ENCODE results near the gene EFNA5. TPM values are rescaled to one million over a fixed set of nuclear protein-coding genes. Genes with fewer than 3 reads are reported as not detected.

EFNA5 gene
- polyA plus RNA-seq, 1 of the 3 experiments (the other 2 are of a cell fraction) = 0.81 TPM

- peaks cover 26 to 31% of the 10 kb centered on the region in 2 experiments for H3K4me1 ChIP-seq (ENCODE audit: control insufficient read depth in 1 of 2, insufficient read depth in 2 of 2, low read depth in 1 of 2, low read length in 1 of 2)
- peak overlapping the region; percentile 54; the same call in 1 of the 2 replicates for H2AFZ ChIP-seq (ENCODE audit: low read depth)
- no peaks in the 10 kb centered on the region for H3K9me2 ChIP-seq
- 3% methylated on average over 8 of the region's 8 CpGs for WGBS (ENCODE audit: low lambda C conversion rate)
- H3K4me2 ChIP-seq = peak overlapping the region; percentile 76
- H3K79me2 ChIP-seq (ENCODE audit: insufficient read depth) = no peaks in the 10 kb centered on the region
- peak overlapping the region; percentile 57 for H3K9ac ChIP-seq
- peak overlapping the region; percentile 82 to 94 for H3K27ac ChIP-seq (ENCODE audit: low read depth in 2 of 2, low read length in 1 of 2)
- peaks cover 22% of the 10 kb centered on the region for H3F3A ChIP-seq (replicated peaks; ENCODE audit: insufficient read depth)
- no peaks in the 10 kb centered on the region for H3K9me3 ChIP-seq
- ChIA-PET CTCF (interaction anchor here (1.3 to 3.7 kb wide), 2 partner anchors 12 to 184 kb away, joined by 4 to 12 read pairs; no protein-coding TSS in a partner anchor), POLR2A (no interaction called here)
- H3K36me3 ChIP-seq (replicated peaks in 1 of 2; ENCODE audit: control insufficient read depth in 1 of 2, insufficient read depth in 2 of 2, low read length in 1 of 2) = no peaks in the 10 kb centered on the region
- DNase-seq = peak; percentile 29
- H4K20me1 ChIP-seq (ENCODE audit: insufficient read depth) = no peaks in the 10 kb centered on the region
- peak overlapping the region; percentile 24 to 44; a peak in 3 of 4 replicates for H3K4me3 ChIP-seq (ENCODE audit: low read depth in 2 of 2, low read length in 1 of 2)
- H3K27me3 ChIP-seq (ENCODE audit: insufficient read depth) = no peaks in the 10 kb centered on the region
- TF ChIP-seq FOSL2 (IDR thresholded peaks at IDR 0.05; ENCODE audit: borderline replicate concordance, low read depth) = peak; percentile 50; the same call in 1 of the 2 replicates
- TF ChIP-seq POLR2AphosphoS5 (IDR thresholded peaks at IDR 0.05; ENCODE audit: low read depth, low read length) = peak; percentile 64
- TF ChIP-seq PBX3 (IDR thresholded peaks at IDR 0.05) = peak; percentile 85
- no peak for TF ChIP-seq USF2 (IDR thresholded peaks at IDR 0.05; ENCODE audit: borderline replicate concordance, low read depth, low read length)
- peak; percentile 27; the same call in 1 of the 2 replicates for TF ChIP-seq RXRA (IDR thresholded peaks at IDR 0.05; ENCODE audit: borderline replicate concordance, low read depth)
- TF ChIP-seq FOXJ3 (CRISPR knock-in tag; IDR thresholded peaks at IDR 0.05) = no peak
- TF ChIP-seq FOXM1 (IDR thresholded peaks at IDR 0.05; ENCODE audit: low read depth) = peak; percentile 70; the same call in 1 of the 2 replicates
- peak; percentile 54 to 65; a peak in 3 of 4 replicates for TF ChIP-seq EP300 (IDR thresholded peaks at IDR 0.05; ENCODE audit: borderline replicate concordance in 1 of 2, low read depth in 1 of 2, low read length in 1 of 2)
- no peak for TF ChIP-seq TAF1 (IDR thresholded peaks at IDR 0.05; ENCODE audit: borderline replicate concordance, low read depth, low read length)
- peak; percentile 42 for TF ChIP-seq JUND (IDR thresholded peaks at IDR 0.05)
- peak; percentile 33 for TF ChIP-seq CHD2 (IDR thresholded peaks at IDR 0.05; ENCODE audit: low read length, partially characterized antibody)
- TF ChIP-seq NFIC (IDR thresholded peaks at IDR 0.05; ENCODE audit: borderline replicate concordance) = peak; percentile 79
- no peak for TF ChIP-seq NRF1 (IDR thresholded peaks at IDR 0.05; ENCODE audit: low read depth, low read length)
- no peak for TF ChIP-seq USF1 (IDR thresholded peaks at IDR 0.05; ENCODE audit: borderline replicate concordance, low read depth)
- 0 out of 2 replicates have a peak, but pooled peaks have one; percentile 26 for TF ChIP-seq ZBTB33 (IDR thresholded peaks at IDR 0.05; ENCODE audit: borderline replicate concordance, low read depth)
- TF ChIP-seq SIN3A (IDR thresholded peaks at IDR 0.05; ENCODE audit: borderline replicate concordance, low read depth, low read length) = no peak
- TF ChIP-seq TCF12 (IDR thresholded peaks at IDR 0.05) = peak; percentile 86
- no peak for TF ChIP-seq YY1 (IDR thresholded peaks at IDR 0.05; ENCODE audit: low read depth)
- TF ChIP-seq RFX5 (IDR thresholded peaks at IDR 0.05; ENCODE audit: low read length) = no peak
- TF ChIP-seq GATA2 (CRISPR knock-in tag; IDR thresholded peaks at IDR 0.05) = no peak
- no peak for TF ChIP-seq ELF1 (IDR thresholded peaks at IDR 0.05)
- no peak for TF ChIP-seq MAX (IDR thresholded peaks at IDR 0.05; ENCODE audit: low read depth)
- no peak for TF ChIP-seq IRF3 (IDR thresholded peaks at IDR 0.05; ENCODE audit: low read depth, low read length)
- TF ChIP-seq TEAD4 (IDR thresholded peaks at IDR 0.05; ENCODE audit: borderline replicate concordance, insufficient read depth) = peak; percentile 80
- TF ChIP-seq CTCF (IDR thresholded peaks at IDR 0.05) = no peak
Measured at GRCh38 chr5:107388141-107388861, 282.4 kb downstream of the EFNA5 start.

Measured in SK-N-SH (cell line).